Cardiac fibroblast (primary cell): ENCODE measurements around the gene DGKE.

ENCODE experiments used
- DNase-seq, 2 donors: peaks; one replicate each; pipeline versions ENCODE4 v3.0.0 to v3.0.0-alpha.2; 2010; ENCODE audit warnings: low read depth in 2 of 2
- H3K4me3 ChIP-seq, 2 donors: replicated peaks in 1 of 2; 1 replicate in 1 of 2; 2 replicates in 1 of 2; pipeline ENCODE4 v1.5.1; 2011; ENCODE audit warnings: low read depth in 2 of 2, low read length in 2 of 2, mild to moderate bottlenecking in 2 of 2, moderate library complexity in 1 of 2
- TF ChIP-seq, protein P1 (sequence below): IDR thresholded peaks from one replicate; pipeline ENCODE4 v1.5.1; 2011; ENCODE audit warnings: low read depth, mild to moderate bottlenecking, low read length, inconsistent platforms

Gene DGKE

DNA sequence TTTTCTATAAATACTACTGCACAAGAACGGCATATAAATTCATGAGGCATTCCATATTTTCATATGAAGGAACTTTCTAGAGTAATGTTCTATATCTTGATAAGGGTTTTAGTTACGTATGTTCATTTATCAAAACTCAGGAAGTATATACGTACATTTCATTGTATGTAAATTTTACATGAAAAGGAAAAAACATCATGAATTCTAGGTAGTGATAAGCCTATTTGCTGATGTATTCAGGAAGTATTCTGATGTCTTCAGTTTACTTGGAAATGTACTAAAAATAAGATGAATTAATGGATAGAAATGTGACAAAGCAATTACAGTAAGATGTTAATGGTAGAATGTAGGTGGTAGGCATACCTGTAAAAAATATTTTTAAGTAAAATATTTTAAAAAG lies 4.7 kb downstream of the DGKE start:
- TF ChIP-seq, protein P1, sequence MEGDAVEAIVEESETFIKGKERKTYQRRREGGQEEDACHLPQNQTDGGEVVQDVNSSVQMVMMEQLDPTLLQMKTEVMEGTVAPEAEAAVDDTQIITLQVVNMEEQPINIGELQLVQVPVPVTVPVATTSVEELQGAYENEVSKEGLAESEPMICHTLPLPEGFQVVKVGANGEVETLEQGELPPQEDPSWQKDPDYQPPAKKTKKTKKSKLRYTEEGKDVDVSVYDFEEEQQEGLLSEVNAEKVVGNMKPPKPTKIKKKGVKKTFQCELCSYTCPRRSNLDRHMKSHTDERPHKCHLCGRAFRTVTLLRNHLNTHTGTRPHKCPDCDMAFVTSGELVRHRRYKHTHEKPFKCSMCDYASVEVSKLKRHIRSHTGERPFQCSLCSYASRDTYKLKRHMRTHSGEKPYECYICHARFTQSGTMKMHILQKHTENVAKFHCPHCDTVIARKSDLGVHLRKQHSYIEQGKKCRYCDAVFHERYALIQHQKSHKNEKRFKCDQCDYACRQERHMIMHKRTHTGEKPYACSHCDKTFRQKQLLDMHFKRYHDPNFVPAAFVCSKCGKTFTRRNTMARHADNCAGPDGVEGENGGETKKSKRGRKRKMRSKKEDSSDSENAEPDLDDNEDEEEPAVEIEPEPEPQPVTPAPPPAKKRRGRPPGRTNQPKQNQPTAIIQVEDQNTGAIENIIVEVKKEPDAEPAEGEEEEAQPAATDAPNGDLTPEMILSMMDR = no peak
- DNase-seq = no peak
- H3K4me3 ChIP-seq = no peak overlapping the region

DNA sequence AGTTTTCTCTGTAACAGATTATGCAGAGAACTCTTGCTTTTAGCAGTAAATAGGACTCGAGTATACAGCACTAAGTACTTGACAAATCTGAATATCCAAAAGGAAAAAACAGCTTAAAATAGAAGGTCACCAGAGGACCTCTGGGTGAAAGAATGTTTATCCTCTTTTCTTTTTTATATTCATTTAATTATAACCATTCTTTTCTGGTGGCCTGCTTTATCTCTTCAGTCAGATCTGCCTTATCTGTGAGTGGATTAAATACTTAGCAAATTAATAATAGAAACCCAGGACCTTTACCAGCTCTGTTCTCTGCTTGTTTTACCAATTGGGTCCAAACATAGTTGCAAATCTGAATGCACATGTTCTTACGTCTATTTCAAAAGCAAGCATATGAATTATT lies 8.6 kb downstream of the DGKE start:
- TF ChIP-seq, protein P1 = no peak
- DNase-seq = no peak
- H3K4me3 ChIP-seq = no peak overlapping the region

DNA sequence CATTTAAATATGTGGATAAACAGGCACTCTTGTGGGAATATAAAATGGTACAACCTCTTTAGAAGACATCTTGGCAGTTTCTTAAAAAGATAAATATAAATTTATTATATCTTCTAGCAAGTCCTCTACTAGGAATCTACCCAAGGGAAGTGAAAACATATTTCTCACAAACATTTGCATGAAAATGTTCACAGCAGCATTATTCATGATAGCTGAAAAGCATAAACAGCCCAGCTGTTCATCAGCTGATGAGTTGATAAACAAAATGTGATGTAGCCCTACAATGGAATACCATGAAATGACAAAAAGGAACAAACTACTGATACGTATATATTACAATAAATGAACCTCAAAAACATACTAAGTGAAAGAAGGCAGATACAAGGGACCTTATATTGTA lies 12.0 kb downstream of the DGKE start:
- DNase-seq = no peak
- TF ChIP-seq, protein P1 = no peak
- no peak overlapping the region for H3K4me3 ChIP-seq

DNA sequence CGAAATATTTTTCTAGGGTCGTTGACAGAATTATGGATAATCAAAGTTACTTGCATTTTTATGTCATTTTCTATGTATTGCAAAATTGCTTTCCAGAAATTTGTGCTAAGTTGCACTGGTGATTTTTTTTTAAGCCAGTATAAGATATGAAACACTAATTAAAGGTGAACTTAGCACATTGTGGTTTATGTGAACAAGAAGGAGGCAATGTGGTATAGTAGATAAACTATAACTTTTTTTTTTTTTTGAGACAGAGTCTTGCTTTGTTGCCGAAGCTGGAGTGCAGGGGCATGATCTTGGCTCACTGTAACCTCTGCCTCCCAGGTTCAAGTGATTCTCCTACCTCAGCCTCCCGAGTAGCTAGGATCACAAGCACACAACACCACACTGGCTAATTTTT lies 13.2 kb downstream of the DGKE start:
- no peak overlapping the region for H3K4me3 ChIP-seq
- TF ChIP-seq, protein P1 = no peak
- DNase-seq = no peak

DNA sequence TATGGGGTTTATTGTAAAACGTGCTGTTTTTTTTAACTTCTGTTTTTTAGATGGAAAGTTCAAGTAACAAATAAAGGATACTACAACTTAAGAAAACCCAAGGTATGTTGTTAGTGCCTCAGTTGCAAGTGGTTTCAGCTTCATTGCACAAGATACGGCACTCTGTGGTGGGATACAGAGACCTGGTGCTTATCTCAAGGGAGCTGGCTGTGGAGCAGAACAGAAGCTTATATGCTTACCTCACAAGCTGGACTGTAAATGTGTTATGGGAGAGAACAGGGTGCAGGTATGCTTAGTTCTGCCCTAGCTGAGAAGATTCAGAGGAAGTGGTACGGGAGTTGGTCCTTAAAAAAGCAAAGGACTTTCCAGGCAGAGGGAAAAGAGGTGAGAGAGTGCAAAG lies 15.2 kb downstream of the DGKE start:
- no peak for DNase-seq
- no peak overlapping the region for H3K4me3 ChIP-seq
- TF ChIP-seq, protein P1 = no peak

DNA sequence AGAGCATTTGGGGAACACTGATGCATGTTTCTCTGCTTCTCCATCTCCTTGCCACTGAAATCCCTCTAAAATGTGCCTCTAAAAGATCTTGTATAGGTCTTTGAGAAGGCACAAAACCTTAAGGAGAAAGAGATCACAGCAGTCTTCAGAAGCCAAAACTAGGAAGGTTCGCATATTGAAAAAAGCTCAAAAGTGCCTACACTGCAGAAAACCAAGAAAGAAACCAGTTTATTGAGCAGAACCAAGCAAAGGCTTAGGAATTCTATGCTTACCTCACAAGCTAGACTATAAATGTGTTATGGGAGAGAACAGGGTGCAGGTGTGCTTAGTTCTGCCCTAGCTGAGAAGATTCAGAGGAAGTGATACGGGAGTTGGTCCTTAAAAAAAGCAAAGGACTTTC lies 16.6 kb downstream of the DGKE start:
- no peak overlapping the region for H3K4me3 ChIP-seq
- DNase-seq = no peak
- TF ChIP-seq, protein P1 = no peak

DNA sequence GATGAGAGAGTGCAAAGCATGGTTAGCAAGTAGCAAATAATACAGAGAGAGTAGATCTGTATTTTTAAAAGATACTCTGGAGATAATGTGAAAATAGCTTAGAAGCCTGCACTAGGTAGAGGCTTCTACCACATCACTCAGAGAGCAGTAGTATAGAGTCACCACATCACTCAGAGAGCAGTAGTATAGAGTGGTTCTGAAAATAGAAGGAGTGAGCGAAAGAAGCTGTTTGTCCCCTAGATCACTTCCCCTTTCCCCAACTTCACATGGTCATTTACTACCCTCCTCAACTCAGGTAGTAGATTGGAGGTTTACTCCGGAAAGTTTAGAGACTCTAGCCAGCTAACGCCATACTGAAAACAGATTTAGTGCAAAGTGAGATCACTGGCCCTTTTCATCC lies 17.1 kb downstream of the DGKE start:
- no peak for DNase-seq
- TF ChIP-seq, protein P1 = no peak
- H3K4me3 ChIP-seq = no peak overlapping the region
